Gastroesophageal sphincter (tissue), 3 donors: ENCODE data around the gene EVX1.

Experiments
- EP300 ChIP-seq: sonication (generic); formaldehyde crosslinking; IDR thresholded peaks from one replicate; pipeline ENCODE4 v1.6.1; 2017; ENCODE audit warnings: antibody characterized with exemption, mild to moderate bottlenecking
- POLR2A ChIP-seq, 2 donors: fragments of 450-650 bp; IDR thresholded peaks; one replicate each; pipeline ENCODE4 v1.6.1; 2017; ENCODE audit warnings: antibody characterized with exemption in 2 of 2, mild to moderate bottlenecking in 2 of 2, moderate library complexity in 1 of 2
- POLR2AphosphoS5 ChIP-seq: sonication (generic); formaldehyde crosslinking; IDR thresholded peaks from one replicate; pipeline ENCODE4 v1.6.1; 2017; ENCODE audit warnings: antibody characterized with exemption
- TF ChIP-seq, protein P1 (sequence below), 4 experiments: fragments of 200-600 bp in 2 of 4; fragments of 450-650 bp in 2 of 4; sonication (generic) in 1 of 4; IDR thresholded peaks; one replicate each; pipeline ENCODE4 v1.5.1; 2017 to 2019; ENCODE audit warnings: antibody characterized with exemption in 4 of 4, mild to moderate bottlenecking in 2 of 4, moderate library complexity in 2 of 4

DNA sequence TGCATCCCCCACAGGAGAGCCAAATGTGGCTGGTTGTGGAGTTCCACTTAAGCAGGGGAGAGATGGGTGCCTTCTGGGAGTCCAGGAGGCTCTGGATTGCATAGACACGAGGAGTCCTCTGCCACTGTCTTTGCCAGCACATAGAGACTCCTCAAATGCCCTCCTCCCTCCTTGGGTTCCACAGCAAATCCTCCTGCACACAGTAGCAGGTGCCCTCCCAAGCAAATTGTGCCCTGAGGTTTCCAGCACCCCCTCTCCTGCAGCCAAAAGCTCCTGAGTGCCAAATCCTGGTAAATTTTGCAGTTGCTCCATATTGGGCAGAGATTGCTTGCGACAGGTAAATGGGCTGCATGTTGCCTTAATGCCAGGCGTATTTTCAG lies 5.8 kb downstream of the EVX1 start:
- TF ChIP-seq, protein P1, sequence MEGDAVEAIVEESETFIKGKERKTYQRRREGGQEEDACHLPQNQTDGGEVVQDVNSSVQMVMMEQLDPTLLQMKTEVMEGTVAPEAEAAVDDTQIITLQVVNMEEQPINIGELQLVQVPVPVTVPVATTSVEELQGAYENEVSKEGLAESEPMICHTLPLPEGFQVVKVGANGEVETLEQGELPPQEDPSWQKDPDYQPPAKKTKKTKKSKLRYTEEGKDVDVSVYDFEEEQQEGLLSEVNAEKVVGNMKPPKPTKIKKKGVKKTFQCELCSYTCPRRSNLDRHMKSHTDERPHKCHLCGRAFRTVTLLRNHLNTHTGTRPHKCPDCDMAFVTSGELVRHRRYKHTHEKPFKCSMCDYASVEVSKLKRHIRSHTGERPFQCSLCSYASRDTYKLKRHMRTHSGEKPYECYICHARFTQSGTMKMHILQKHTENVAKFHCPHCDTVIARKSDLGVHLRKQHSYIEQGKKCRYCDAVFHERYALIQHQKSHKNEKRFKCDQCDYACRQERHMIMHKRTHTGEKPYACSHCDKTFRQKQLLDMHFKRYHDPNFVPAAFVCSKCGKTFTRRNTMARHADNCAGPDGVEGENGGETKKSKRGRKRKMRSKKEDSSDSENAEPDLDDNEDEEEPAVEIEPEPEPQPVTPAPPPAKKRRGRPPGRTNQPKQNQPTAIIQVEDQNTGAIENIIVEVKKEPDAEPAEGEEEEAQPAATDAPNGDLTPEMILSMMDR (IDR thresholded peaks at IDR 0.05) = no peak
- no peak for TF ChIP-seq POLR2A (IDR thresholded peaks at IDR 0.05)
- TF ChIP-seq POLR2AphosphoS5 = no peak
- no peak for TF ChIP-seq EP300
